Mammary epithelial cell (primary cell): Measurements from ENCODE around the gene DIO1.

Experiments
- CTCF ChIP-seq, 2 donors: IDR thresholded peaks in 1 of 2; conservative IDR thresholded peaks in 1 of 2; 2 replicates each; pipeline ENCODE4 v1.5.1; 2011 to 2012; ENCODE audit warnings: inconsistent platforms in 2 of 2, low read length in 2 of 2, mild to moderate bottlenecking in 2 of 2, control low read depth in 1 of 2, low read depth in 1 of 2; ENCODE audit not compliant: insufficient read depth in 1 of 2; ENCODE audit errors: extremely low read depth in 1 of 2
- EZH2 ChIP-seq: IDR thresholded peaks from 2 replicates; pipeline ENCODE4 v1.6.1; 2012; ENCODE audit warnings: low read length, inconsistent platforms, borderline replicate concordance

GRCh38 chr1:53905509-53905908 is 11.5 kb downstream of the DIO1 start:
- TF ChIP-seq CTCF (conservative IDR thresholded peaks at IDR 0.05 in 1 of 2, IDR thresholded peaks at IDR 0.05 in 1 of 2; ENCODE audit: extremely low read depth in 1 of 2, insufficient read depth in 1 of 2, low read depth in 1 of 2, low read length in 2 of 2) (no peak), EZH2 (no peak)
